Stimulated activated CD4-positive, alpha-beta T cell treated with anti-CD3 and anti-CD28 coated beads, Interleukin-1b, Interleukin-23, amount 100 ng/mL, for 4 hours (primary cell): Measurements from ENCODE around the gene DTNBP1.

Source experiments
- DNase-seq, 2 donors: peaks; one replicate each; pipeline ENCODE4 v3.0.0-alpha.2; 2020; ENCODE audit warnings: low read depth in 2 of 2

DTNBP1 gene

GRCh38 chr6:15592610-15593009 is 70.2 kb downstream of the DTNBP1 start:
- DNase-seq: no peak

DNA sequence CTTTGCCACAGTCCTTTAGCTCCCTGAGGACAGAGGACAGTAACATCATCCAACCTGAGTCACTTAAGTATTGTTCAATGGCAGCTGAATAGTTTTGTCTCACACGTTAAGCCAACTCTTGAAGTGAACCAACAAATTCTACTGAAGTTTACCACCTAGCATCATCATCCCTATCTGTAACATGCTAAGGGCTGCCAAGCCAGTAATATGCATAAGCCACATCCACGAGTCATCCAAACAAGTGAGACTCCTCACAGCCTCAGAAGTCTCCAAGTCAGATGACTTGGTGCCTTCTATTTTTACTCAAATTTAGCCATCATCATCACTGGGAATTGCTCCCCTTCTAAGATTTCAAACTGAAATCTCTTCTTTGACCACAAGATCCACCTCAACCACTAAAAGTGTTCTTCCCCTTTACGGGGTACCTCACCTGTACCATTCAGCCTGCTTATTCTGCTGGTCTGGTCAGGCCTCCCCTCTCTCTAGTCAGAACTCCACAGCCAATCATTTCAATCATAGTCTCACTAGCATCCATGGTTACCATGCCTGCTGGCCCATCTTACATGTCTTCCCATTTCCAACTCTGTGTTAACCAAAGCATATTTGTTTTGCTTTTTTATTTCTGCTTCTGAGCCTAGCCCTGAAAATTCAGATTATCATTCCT is 73.7 kb downstream of the DTNBP1 start:
- no peak for DNase-seq

DNA sequence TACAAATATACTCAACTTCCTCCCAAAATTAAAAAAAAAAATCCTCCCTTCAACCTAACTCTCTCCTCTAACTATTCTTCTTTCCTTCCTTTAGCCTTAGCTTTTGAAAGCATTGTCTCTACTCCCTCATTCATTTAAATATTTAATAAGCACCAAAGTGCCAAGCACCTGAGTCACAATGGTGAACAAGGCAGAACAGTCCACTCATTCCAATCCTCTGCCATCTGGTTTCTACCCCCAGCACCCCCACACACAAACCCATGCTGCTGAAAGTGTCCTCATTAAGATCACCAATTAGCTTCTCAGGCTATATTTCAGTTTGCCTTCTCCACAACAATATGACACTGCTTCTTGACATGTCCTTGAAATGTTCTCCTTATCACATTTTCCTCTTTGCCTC is 76.3 kb downstream of the DTNBP1 start:
- DNase-seq: no peak

DNA sequence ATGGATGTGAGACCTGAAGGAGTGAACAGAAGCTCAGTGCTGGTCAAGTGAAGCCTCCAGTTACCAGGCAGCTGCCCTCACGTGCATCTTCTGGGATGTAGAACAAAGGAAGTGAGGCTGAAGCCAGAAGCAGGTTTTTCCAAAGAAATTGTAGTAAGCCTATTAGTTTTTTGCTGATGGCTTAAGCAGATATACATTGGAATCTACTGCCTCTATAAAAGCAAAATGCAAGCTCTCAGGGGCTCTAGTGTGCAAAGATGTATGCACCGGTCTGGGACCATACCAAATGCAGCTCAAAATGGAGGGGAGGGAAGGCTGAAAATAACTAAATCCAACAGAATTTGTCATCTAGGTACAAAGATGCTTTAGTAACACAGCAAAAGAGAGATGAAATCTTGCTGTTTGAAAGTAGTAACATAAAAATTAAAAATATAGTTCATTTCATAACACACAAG is 77.0 kb downstream of the DTNBP1 start:
- DNase-seq: no peak

- no peak for DNase-seq
These were observed 80.3 kb downstream of the DTNBP1 start for GRCh38 chr6:15582499-15582898.

- no peak for DNase-seq
These were observed 81.1 kb downstream of the DTNBP1 start for GRCh38 chr6:15581751-15582150.

GRCh38 chr6:15580326-15580725 is 82.5 kb downstream of the DTNBP1 start:
- no peak for DNase-seq

DNA sequence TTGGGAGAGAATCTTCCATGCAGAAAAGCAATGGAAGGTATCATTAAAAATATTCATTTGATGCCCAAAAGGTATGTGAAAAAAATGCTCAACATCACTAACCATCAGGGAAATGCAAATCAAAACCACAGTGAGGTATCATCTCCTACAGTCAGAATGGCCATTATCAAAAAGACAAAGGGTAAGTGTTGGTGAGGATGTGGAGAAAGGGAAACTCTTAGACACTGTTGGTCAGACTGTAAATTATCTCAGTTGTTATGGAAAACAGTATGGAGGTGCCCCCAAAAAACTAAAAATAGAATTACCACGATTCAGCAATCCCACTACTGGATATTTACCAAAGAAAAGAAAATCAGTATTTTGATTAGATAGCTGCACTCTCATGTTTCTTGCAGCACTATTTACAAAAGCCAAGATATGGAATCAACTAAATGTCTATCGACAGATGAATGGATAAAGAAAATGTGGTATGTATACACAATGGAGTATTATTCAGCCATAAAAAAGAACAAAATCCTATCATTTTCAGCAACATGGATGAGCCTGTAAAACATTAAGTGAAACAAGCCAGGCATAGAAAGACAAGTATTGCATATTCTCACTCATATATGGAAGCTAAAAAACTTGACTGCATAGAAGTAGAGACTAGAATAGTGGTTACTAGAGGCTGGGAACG is 84.0 kb downstream of the DTNBP1 start:
- DNase-seq: no peak

- DNase-seq: no peak
These were observed 85.2 kb downstream of the DTNBP1 start for GRCh38 chr6:15577550-15578171.

DNA sequence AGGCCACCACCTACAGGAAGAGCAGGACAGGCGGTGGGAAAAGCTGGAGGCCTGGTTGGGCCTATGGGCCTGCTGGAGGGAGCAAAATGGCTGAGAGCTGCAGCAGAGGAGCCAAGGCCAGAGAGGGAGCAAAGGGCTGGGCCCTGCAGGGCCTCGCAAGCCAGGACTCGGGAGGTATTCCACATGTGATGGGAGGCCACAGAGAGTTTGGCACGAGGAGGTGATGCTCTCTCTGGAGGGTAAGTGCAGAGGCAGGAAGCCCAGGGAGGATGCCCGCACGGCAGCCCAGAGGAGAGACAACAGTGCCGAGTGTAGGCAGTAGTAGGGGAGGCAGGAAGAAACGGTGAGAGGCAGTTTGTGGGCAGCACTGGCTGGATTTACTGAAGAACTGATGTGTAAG is 85.7 kb downstream of the DTNBP1 start:
- no peak for DNase-seq

DNA sequence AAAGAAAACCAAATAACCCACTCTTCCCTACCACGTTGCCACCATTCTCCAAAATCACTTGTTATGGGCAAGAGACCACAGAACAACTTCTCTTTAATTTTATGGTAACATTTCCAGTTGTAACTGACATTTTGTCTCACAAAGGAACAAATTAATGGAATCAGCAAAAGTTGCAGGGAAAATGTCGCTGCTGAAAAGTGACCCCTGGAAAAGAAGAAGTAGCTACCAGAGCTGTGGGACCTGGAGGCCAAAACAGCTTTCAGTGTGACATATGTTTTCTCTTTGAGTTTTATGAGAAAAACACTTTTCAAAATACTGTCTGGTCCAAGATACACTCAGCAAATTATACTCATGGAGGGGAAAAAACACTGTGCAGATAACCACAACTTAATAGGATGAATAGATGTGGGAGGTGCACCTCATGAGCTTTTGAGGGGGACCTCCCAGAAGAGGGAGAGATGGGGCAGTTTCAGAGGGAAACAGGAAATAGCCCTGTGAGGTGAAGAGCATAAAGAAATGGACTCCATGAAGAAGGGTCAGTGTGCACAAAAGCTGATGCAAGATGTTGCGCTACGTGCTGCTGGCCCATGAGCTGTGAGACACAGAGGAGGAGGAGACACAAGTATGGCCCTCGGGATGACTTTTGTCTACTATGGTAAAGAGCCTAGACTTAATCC is 87.3 kb downstream of the DTNBP1 start:
- DNase-seq: no peak

DNA sequence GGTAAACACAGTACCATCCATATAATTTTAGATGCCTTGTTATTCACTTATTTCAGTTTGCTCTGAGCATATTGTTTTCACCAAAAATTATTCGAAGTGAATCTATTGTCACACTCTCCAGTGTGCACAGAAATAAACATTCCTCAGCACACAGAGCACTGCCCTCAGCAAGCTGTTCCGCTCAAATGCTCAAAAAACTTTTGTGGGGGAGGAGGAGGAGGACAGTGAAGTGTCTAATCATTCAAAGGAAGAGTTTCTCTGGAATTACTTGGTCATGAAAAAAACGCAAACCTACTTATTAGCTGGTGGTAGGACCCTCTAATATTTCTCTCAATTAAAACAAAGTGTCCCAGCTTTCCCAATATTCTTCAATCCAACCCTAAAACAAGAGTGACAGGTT is 88.3 kb downstream of the DTNBP1 start:
- no peak for DNase-seq

GRCh38 chr6:15574023-15574422 is 88.8 kb downstream of the DTNBP1 start:
- DNase-seq: no peak

GRCh38 chr6:15573384-15573783 is 89.4 kb downstream of the DTNBP1 start:
- DNase-seq: no peak

GRCh38 chr6:15572296-15573016 is 90.4 kb downstream of the DTNBP1 start:
- no peak for DNase-seq

GRCh38 chr6:15570171-15570570 is 92.7 kb downstream of the DTNBP1 start:
- no peak for DNase-seq

DNA sequence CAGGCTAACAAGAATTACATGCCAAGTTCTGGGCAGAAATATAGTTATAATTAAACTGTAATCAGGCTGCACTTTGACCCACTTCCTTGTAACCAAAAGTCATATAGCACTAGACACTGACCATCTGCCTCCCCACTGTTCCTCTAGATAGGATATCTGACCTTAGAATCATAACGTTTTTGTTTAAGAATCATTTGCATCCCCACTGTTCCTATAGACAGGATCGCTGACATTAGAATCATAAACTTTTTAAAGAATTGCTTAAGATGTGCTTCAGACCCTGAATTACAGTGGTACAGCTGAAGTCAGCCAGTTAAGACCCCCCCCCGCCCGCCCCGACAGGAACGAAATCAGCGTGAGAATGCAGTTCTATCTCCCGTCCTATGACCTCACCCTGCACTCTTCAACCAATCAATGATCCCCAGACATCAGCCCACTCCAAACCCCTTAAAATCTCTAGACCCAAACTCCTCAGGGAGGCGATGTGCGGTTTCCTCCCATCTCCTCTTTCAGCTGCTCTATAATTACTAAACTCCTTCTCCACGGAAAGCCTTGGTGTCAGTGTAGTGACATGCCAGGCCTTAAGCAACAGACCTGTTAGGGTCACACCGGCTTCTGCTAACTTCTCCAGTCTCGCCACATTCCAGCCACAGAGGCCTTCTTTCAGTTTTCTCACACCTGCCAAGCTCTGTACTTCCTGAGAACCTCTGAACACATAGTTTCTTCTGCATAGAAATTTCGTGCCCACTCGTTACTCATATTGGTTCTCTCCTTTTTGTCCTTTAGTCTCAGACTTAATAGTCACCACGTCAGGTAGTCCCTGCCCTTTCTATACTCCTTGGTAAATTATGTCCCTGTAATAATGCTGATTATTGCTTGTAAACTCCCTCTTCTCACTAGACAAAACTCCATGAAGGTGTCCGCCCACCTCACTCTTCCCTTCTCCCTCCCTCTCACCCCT is 93.5 kb downstream of the DTNBP1 start:
- DNase-seq: no peak

DNA sequence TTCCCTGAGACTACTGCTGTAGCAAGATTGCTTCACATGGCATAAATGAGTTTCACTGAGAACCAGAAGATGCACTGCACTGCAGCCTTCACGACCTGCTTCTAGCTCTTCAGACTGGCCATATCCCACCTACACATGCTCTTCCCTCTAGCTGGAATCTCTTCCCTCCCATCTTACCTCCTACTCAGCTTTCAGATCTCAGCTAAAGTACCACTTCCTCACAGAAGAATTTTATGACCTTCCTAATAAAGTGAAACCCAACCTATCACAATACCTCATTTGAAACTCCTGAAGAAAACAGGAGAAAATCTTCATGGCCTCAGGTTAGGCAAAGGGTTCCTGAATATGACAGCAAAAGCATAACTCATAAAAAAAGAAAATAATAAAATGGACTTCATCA is 99.9 kb downstream of the DTNBP1 start:
- no peak for DNase-seq

GRCh38 chr6:15561447-15562199 is 101.2 kb downstream of the DTNBP1 start:
- DNase-seq: no peak

GRCh38 chr6:15560713-15561112 is 102.1 kb downstream of the DTNBP1 start:
- DNase-seq: no peak
